H9 (cell line): ENCODE measurements around the gene DSG2. TPM values are rescaled to one million over a fixed set of nuclear protein-coding genes. Genes with fewer than 3 reads are reported as not detected.

Source experiments
- DNase-seq: peaks from one replicate; pipeline ENCODE4 v3.0.0-alpha.2; 2017
- H2AFZ ChIP-seq: one replicate; pipeline ENCODE4 v1.6.1; 2013; ENCODE audit warnings: mild to moderate bottlenecking, low read length, control low read depth, moderate library complexity
- H2AK5ac ChIP-seq: 2 replicates; pipeline ENCODE4 v1.6.1; 2013; ENCODE audit warnings: low read length, control low read depth, mixed read lengths; ENCODE audit not compliant: insufficient read length
- H2BK120ac ChIP-seq: one replicate; pipeline ENCODE4 v1.6.1; 2013; ENCODE audit warnings: low read depth, mild to moderate bottlenecking, low read length, control low read depth, inconsistent platforms; ENCODE audit not compliant: poor library complexity, severe bottlenecking
- H2BK12ac ChIP-seq: 2 replicates; pipeline ENCODE4 v1.6.1; 2013; ENCODE audit warnings: low read length, control low read depth, mixed read lengths, low read depth; ENCODE audit not compliant: insufficient read length
- H2BK15ac ChIP-seq: 2 replicates; pipeline ENCODE4 v1.6.1; 2013; ENCODE audit warnings: low read depth, low read length, control low read depth
- H2BK20ac ChIP-seq: one replicate; pipeline ENCODE4 v1.6.1; 2013; ENCODE audit warnings: low read depth, mild to moderate bottlenecking, low read length, control low read depth, inconsistent platforms; ENCODE audit not compliant: poor library complexity, severe bottlenecking
- H2BK5ac ChIP-seq: 2 replicates; pipeline ENCODE4 v1.6.1; 2013; ENCODE audit warnings: low read length, control low read depth, mixed read lengths; ENCODE audit not compliant: insufficient read length
- H3K14ac ChIP-seq: 2 replicates; pipeline ENCODE4 v1.6.1; 2013; ENCODE audit warnings: low read length, control low read depth; ENCODE audit not compliant: insufficient read depth
- H3K18ac ChIP-seq: 2 replicates; pipeline ENCODE4 v1.6.1; 2013; ENCODE audit warnings: low read depth, mild to moderate bottlenecking, mixed read lengths, low read length, control low read depth; ENCODE audit not compliant: insufficient read length
- H3K23ac ChIP-seq: 2 replicates; pipeline ENCODE4 v1.6.1; 2013; ENCODE audit warnings: low read length, control low read depth, mixed read lengths, low read depth; ENCODE audit not compliant: insufficient read length
- H3K23me2 ChIP-seq: 2 replicates; pipeline ENCODE4 v1.6.1; 2013; ENCODE audit warnings: low read depth, mild to moderate bottlenecking, mixed read lengths, low read length, control low read depth; ENCODE audit not compliant: insufficient read length, poor library complexity, severe bottlenecking
- H3K27ac ChIP-seq: 2 replicates; pipeline ENCODE4 v1.5.1; 2013; ENCODE audit warnings: low read length, control low read depth, mixed read lengths, low read depth; ENCODE audit not compliant: insufficient read length
- H3K27me3 ChIP-seq: 2 replicates; pipeline ENCODE4 v1.6.1; 2013; ENCODE audit warnings: low read length, control low read depth, inconsistent platforms; ENCODE audit not compliant: insufficient read depth
- H3K4ac ChIP-seq: 2 replicates; pipeline ENCODE4 v1.6.1; 2013; ENCODE audit warnings: low read depth, mild to moderate bottlenecking, control low read depth, inconsistent platforms, low read length, moderate library complexity
- H3K4me1 ChIP-seq: 2 replicates; pipeline ENCODE4 v1.6.1; 2013; ENCODE audit warnings: low read length, control low read depth, inconsistent platforms; ENCODE audit not compliant: insufficient read depth
- H3K4me2 ChIP-seq: 2 replicates; pipeline ENCODE4 v1.6.1; 2013; ENCODE audit warnings: low read length, control low read depth, mixed read lengths; ENCODE audit not compliant: insufficient read length, insufficient read depth
- H3K56ac ChIP-seq: 2 replicates; pipeline ENCODE4 v1.6.1; 2013; ENCODE audit warnings: low read depth, mild to moderate bottlenecking, mixed read lengths, low read length, control low read depth; ENCODE audit not compliant: insufficient read length
- H3K79me1 ChIP-seq: 2 replicates; pipeline ENCODE4 v1.6.1; 2013; ENCODE audit warnings: low read depth, mild to moderate bottlenecking, moderate library complexity, low read length, control low read depth, inconsistent platforms; ENCODE audit not compliant: insufficient read depth, poor library complexity, severe bottlenecking
- H3K79me2 ChIP-seq: 2 replicates; pipeline ENCODE4 v1.6.1; 2013; ENCODE audit warnings: low read length, control low read depth, inconsistent platforms; ENCODE audit not compliant: insufficient read depth
- H3K9ac ChIP-seq: 2 replicates; pipeline ENCODE4 v1.6.1; 2013; ENCODE audit warnings: low read length, control low read depth, mixed read lengths; ENCODE audit not compliant: insufficient read length; ENCODE audit errors: extremely low read depth
- H3K9me3 ChIP-seq: one replicate; pipeline ENCODE4 v1.6.1; 2013; ENCODE audit warnings: low read depth, low read length, inconsistent platforms; ENCODE audit not compliant: control insufficient read depth
- H3T11ph ChIP-seq: one replicate; pipeline ENCODE4 v1.6.1; 2013; ENCODE audit warnings: mild to moderate bottlenecking, low read length, control low read depth, inconsistent platforms
- H4K20me1 ChIP-seq: one replicate; pipeline ENCODE4 v1.6.1; 2013; ENCODE audit not compliant: control insufficient read depth, insufficient read length, insufficient read depth
- H4K5ac ChIP-seq: 2 replicates; pipeline ENCODE4 v1.6.1; 2013; ENCODE audit warnings: low read depth, mild to moderate bottlenecking, mixed read lengths, low read length, control low read depth; ENCODE audit not compliant: insufficient read length
- H4K8ac ChIP-seq: replicated peaks from 2 replicates; pipeline ENCODE4 v1.6.1; 2013; ENCODE audit warnings: low read length, control low read depth, mixed read lengths, low read depth; ENCODE audit not compliant: insufficient read length
- H4K91ac ChIP-seq: 2 replicates; pipeline ENCODE4 v1.6.1; 2013; ENCODE audit warnings: low read depth, mild to moderate bottlenecking, moderate library complexity, mixed read lengths, low read length, control low read depth; ENCODE audit not compliant: insufficient read length
- H3K27ac Mint-ChIP-seq, 3 experiments: 2 replicates in 2 of 3; 3 replicates in 1 of 3; pipeline ENCODE4 v1.8.0; 2020 to 2021; ENCODE audit warnings: mixed read lengths in 3 of 3, mild to moderate bottlenecking in 1 of 3, moderate library complexity in 1 of 3
- H3K27me3 Mint-ChIP-seq: 2 replicates; pipeline ENCODE4 v1.8.0; 2021; ENCODE audit warnings: low read depth, mild to moderate bottlenecking, moderate library complexity, mixed read lengths
- H3K36me3 Mint-ChIP-seq, 3 experiments: 2 replicates in 2 of 3; 3 replicates in 1 of 3; pipeline ENCODE4 v1.8.0; 2020 to 2021; ENCODE audit warnings: low read depth in 3 of 3, mixed read lengths in 3 of 3; ENCODE audit not compliant: insufficient read depth in 1 of 3
- H3K4me1 Mint-ChIP-seq, 2 experiments: 2 replicates each; pipeline ENCODE4 v1.8.0; 2020; ENCODE audit warnings: mixed read lengths in 2 of 2
- H3K4me3 Mint-ChIP-seq, 2 experiments: 2 replicates in 1 of 2; 3 replicates in 1 of 2; pipeline ENCODE4 v1.8.0; 2020 to 2021; ENCODE audit warnings: mild to moderate bottlenecking in 2 of 2, mixed read lengths in 2 of 2, moderate library complexity in 1 of 2
- H3K9me3 Mint-ChIP-seq, 2 experiments: 2 replicates in 1 of 2; 3 replicates in 1 of 2; pipeline ENCODE4 v1.8.0; 2020; ENCODE audit warnings: mild to moderate bottlenecking in 2 of 2, mixed read lengths in 2 of 2, moderate library complexity in 1 of 2
- CTCF ChIP-seq: fragments of 200-600 bp; sonication (generic); conservative IDR thresholded peaks from 3 replicates; pipeline ENCODE4 v1.8.0; 2021; ENCODE audit warnings: antibody characterized with exemption, mild to moderate bottlenecking
- WGBS: extraction: QIAGEN DNeasy Blood & Tissue Kit; methylation state at CpG from one replicate; pipeline ENCODE4 v1.1.7; 2013; ENCODE audit warnings: missing lambda C conversion rate, low lambda C conversion rate, mixed read lengths; ENCODE audit not compliant: insufficient read length; ENCODE audit errors: extremely low coverage; 5-methylcytosine and 5-hydroxymethylcytosine counted together
- total RNA-seq: library from RNA; stranded (reverse); gene quantifications from 2 replicates; pipeline ENCODE4 v1.2.1, GENCODE V29; 2021

DSG2 gene
- total RNA-seq, 1 experiment from 2014 or later: 107 TPM

DNA sequence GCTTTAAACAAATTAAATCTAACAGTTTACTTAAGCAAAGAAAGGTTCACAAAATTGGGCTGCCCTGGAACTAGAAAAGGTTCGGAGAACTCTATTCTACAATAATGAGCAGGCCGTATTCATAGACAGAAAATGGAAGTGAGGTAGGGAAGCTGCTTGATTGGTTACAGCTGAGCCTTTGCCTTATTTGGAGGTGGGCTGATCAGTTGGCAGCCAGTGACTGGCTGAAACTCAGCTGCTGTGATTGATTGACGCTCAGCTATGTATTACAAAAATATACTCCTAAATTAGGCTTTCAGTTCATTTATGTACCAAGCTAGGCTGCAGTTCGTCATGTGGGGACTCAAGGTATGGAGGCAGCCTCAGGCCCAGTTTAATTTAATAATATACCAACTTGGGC is 51.4 kb downstream of the DSG2 start:
- DNase-seq: no peak
- no peak overlapping the region for H3K4me2 ChIP-seq
- peak overlapping the region; percentile 24 to 77 (median 71); a peak in 5 of 7 replicates for H3K27ac Mint-ChIP-seq
- no peaks in the 10 kb centered on the region for H3K79me2 ChIP-seq
- H2BK12ac ChIP-seq: no peak overlapping the region
- H4K5ac ChIP-seq: no peak overlapping the region
- no peak overlapping the region for H2AK5ac ChIP-seq
- H3K79me1 ChIP-seq: no peaks in the 10 kb centered on the region
- H3K4me1 ChIP-seq: no peaks in the 10 kb centered on the region; the same call in 1 of the 2 replicates
- H3K36me3 Mint-ChIP-seq: peaks cover 16 to 27% (median 27%) of the 10 kb centered on the region in 3 experiments; a peak in 6 of 7 replicates
- H3K9me3 ChIP-seq: no peaks in the 10 kb centered on the region
- no peak overlapping the region for H2BK5ac ChIP-seq
- H3K23me2 ChIP-seq: no peaks in the 10 kb centered on the region
- H3K27me3 ChIP-seq: no peaks in the 10 kb centered on the region
- H3T11ph ChIP-seq: no peak overlapping the region
- H2BK120ac ChIP-seq: no peak overlapping the region
- no peak overlapping the region for H2BK15ac ChIP-seq
- no peak overlapping the region for H3K23ac ChIP-seq
- no peak overlapping the region for H2AFZ ChIP-seq
- H3K14ac ChIP-seq: no peak overlapping the region
- H3K9me3 Mint-ChIP-seq: no peaks in the 10 kb centered on the region
- no peak overlapping the region for H2BK20ac ChIP-seq
- no peaks in the 10 kb centered on the region for H4K20me1 ChIP-seq
- H3K56ac ChIP-seq: no peak overlapping the region
- no peak overlapping the region for H3K27ac ChIP-seq
- H4K91ac ChIP-seq: no peak overlapping the region
- WGBS: no CpG with 5 or more reads among the region's 4 CpGs
- no peak overlapping the region for H3K4me3 Mint-ChIP-seq
- no peak overlapping the region for H3K4ac ChIP-seq
- no peaks in the 10 kb centered on the region for H3K27me3 Mint-ChIP-seq
- no peak overlapping the region for H3K9ac ChIP-seq
- no peak overlapping the region for H4K8ac ChIP-seq
- no peak for TF ChIP-seq CTCF
- no peak overlapping the region for H3K18ac ChIP-seq
- peaks cover 21 to 23% of the 10 kb centered on the region in 2 experiments for H3K4me1 Mint-ChIP-seq
